Superior temporal gyrus (tissue), 1 donor: Measurements from ENCODE around the gene CCDC24.

Source experiments
- DNase-seq: peaks from one replicate; pipeline ENCODE4 v3.0.0-alpha.2; 2016; ENCODE audit errors: extremely low spot score

The CCDC24 gene

DNA sequence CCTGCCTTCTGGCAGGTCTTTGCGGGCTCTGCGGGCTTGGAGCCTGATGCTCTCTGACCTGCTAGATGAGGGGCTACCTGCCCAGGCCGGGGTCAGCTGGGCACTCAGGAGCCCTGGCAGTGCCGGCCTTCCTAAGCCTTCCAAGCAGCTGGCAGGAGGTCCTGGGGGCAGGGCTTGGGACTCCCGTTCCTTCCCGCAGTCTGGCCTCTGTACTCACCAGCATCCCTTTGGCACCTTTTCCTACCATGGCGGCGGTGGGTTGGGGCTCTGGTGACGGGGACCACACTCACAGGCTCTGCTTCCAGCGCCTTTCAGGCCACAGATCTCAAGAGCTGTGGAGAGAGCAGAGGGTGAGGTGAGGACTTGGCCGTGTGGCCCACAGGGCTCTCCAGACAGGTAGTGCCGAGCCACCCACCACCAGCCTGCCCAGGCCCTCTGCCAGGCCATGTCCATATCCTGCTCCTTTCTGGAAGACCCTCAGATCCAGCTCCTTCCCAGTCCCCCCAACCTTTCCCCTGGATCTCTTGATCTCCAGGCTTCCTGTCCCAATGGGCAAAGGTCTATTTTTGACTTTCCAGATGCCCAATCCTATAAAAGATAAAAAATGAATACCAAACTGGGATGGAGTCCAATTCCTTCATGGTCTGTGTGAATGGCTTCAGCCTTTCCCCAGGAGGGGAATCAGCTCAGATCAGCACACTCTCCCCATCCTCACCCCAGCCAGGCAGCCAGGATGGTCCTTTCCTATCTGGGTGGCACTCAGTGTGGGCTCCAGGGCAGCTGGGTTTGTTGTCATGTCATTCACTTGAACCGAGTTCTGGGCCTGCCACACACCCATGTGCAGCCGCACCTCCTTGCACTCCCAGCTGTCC lies 32.9 kb downstream of the CCDC24 start:
- DNase-seq = no peak

GRCh38 chr1:44024903-44025525 lies 33.6 kb downstream of the CCDC24 start:
- DNase-seq = no peak

DNA sequence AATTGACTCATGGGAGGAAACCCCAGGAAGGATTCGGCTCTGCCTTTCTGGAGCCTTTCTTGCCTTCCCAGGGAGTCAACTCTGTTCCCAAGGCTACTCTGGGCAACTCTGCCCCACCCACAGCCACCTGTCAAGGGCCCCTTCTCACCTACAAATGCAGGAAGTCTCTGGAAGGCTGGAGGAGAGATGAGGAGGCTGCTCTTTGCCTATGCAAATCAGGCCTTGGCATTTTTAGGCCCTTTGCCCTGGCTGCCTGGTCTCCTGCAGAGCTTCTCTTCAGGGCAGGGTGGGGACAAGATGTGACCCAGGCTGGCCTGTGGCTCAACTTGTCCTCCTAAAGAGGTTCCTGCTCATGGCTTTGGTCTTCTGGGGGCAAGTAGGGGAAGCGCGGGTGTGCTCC lies 34.4 kb downstream of the CCDC24 start:
- no peak for DNase-seq

DNA sequence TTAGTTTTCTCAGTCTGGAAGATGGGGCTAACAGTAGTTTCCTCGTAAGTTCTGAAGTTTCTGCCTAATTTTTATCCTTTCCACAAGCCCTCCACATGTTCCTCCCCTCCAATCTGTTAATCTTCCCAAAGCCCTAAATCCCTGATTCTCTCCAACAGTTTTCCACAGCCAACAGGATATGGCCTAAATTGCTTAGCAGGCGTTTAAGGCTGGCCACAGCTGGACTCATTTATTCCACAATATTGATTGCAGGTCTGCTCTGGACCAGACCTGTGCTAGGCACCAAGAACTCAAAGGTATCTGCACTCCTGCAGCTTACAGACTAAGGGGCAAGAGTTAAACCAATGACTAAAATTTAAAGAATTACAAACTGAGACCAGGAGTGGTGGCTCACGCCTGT lies 35.9 kb downstream of the CCDC24 start:
- DNase-seq = no peak

DNA sequence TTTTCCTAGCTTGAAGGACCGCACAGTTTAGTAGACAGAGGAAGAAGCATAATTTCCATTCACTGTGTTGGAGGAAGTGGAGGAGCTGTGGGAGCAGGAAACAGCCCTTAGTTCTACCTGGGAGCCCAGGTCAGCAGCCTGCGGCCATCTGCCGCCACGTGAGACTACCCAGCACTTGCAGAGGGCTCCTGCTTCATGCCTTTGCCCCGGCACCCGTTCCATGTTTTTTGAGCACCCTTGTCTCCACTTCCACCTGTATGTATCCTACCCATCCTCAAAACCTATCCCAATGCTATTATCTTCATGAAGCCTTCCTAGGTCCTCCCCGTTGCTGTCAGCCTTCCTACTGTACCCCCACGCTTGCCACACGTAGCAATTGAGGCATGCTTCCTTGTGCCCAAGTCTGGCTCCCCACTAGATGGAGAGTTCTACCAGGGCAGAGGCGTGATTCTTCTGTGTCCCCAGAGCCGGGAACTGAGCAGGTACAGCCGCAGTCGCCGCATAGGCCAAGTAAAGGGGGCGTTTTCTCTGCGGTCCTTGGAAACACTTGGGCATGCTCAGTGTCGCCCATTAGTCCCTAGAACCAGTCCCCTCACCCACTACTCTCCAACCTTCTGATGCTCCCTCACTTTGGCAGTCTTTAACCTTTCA lies 38.0 kb downstream of the CCDC24 start:
- DNase-seq = no peak

DNA sequence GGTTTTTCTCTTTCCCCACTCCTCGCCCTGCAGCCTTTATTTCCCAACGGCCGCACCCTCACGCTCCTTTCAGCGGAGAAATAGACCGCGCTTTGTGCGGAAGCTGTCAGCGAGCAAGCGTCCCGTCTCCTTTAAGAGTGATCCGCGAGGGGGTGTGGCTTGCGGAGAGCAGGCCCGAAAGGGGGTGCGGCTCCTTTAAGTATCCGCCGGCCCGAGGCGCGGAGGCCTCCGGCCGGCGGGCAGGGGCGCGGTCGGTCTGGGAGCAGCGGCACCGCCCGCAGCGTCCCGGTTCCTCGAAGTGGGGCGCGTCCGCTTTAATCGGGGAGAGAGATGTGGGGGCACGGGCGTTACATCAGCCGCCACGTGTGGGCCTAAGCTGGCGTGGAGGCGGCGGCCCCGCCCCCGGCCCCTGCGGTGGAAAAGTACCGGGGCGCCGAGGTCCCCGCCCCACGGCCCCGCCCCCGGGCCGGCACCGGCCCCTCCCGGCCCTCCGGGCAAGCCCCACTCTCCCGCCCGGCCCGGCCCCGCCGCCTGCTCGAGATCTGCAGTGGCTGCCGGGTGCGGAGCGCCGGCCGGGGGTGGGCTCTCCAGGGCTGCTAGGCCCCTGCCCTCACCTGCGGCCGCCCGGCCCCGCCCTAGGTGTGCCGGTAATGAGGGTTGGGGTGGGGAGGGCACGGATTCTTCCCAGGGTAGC lies 38.7 kb downstream of the CCDC24 start:
- DNase-seq = peak; percentile 89

DNA sequence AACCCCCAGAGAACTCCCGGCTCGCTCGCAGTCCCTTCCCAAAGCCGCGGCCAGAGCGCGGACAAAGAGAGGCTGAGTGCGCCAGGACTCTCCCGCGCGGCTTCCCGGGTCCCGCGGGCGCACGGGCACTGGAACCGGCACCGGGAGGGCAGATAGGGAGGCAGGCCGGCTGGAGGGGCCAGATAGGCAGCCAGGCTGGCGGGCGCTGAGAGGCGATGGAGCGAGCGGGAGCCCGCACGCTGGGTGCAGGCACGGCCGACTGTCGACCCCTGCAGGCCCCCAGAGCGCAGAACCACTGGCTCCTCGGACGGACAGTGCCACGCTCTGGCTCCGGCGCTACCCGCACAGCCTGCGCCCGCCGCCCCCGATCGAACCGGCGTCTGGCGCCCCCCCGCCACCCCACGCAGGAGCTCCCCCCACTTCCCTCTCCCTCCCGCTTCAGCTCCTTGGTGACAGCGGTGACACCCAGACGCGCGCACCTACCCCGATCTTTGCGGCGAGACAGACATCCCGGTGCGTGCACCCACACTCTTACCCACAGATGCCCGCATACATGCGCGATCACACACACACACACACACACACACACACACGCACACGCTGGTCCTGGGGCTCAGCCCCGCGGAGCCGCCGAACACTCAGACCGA lies 39.3 kb downstream of the CCDC24 start:
- DNase-seq = peak; percentile 66

DNA sequence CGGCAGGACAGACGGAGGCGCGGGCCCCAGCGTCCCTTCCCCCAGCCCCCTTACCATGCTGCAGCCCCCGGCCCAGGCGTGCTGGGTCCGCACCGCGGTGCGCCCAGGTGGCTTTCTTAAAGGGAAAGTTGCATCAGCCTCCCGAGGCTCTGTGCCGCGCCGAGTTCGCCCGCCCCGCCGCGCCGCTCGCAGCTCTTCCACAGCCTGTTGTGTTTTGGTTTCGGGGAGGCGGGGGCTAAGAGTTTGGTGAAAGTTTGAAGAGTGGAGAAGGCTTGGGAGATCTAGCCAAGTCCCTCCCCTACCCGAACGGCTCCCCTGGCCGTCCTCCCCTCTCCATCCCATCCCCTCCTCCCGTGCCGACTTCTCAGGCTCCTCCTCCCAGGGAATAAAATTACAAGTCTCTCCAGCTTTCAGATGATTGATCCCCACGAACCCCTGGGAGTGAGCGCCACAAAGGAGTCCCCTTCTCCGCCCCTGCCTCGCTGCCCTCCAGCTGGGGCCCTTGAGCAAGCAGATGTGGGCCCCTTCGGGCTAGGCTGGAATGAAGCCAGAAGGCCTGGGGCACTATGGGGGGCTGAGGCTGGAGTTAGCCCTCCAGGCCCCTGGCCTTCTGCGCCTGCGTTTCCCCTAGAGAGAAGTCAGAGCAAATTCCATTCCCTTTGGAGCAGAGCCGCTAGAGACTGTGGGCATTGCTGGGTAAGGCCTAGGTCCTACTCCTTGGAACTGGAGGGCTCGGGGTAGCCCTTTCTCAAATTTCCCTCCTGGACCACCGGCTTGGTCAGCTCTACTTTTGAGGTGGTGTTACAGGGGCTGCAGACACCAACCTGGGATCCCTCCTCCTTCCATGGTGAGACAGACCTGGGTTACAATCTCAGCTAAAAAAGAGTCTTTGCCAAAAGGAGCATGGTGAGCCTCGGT lies 40.1 kb downstream of the CCDC24 start, which contains the start of gene SLC6A9:
SLC6A9 (minus strand) TSS at position 211 of the 918 bp plus-strand sequence. CDS start 7,185 bp downstream, outside the sequence.
- no peak for DNase-seq

- DNase-seq = no peak
Measured at GRCh38 chr1:44032170-44032790, 40.9 kb downstream of the CCDC24 start.

DNA sequence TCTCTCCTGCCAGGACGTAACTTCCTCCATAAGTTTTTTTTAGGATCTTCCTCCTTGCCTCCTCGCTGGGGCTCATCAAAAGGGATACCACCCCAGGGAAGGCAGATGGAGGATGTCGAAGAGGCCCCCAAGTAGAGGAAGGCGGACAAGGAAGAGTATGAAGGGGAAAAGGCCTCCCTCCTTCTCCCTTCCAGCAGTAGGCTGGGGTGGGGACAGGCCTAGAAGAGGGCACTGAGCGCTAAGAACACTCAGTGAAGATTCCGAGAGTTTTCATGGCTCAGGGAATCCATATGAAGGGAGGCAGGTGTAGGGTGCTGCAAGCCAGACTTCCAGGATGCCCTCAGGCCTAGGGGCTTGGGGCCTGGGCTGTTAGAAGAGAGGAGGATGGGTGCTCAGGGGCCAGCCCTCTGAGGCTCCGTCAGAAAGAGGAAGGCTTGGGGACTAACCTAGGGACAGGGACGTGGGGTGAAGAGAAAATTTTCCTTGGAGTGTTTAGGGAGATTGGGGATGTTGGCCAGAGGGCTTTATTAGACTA lies 41.7 kb downstream of the CCDC24 start:
- no peak for DNase-seq

- no peak for DNase-seq
Measured at GRCh38 chr1:44033756-44034155, 42.4 kb downstream of the CCDC24 start.

GRCh38 chr1:44034423-44034822 lies 43.0 kb downstream of the CCDC24 start:
- no peak for DNase-seq

DNA sequence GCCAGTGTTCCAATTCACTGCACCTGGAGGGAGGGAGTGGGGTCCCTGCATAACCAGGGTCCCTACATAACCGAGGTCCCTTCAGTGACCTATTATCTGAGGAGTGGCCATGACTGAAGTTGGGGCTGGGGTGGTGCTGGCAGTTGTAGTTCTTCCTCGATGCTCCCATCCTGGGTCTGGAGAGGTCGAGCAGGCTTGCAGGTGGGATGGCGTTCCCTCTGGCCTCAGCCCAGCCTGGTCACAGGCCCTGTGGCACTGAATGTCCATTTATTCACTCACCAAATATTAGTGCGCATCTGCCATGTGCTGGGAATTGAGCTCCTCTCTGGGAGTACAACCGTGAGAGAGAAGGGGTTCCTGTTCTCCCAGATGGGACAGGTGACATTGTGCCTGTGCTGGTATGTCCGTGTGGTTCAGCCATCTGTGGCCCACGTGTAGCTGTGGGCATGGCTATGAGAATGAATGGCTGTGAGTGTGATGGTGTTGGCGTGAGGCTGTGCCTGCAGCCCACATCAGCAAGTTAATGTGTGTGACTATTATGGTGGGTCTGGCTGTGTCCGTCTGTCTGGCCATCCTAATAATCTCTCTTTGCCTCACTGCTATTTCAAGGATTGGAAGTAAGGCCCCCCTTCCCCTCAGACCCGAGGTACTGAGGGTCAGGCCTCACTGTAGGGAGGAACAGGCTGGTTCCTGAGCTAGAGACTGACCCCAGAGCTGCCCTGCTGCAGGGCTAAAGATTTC lies 43.7 kb downstream of the CCDC24 start:
- DNase-seq = no peak

- no peak for DNase-seq
Measured at GRCh38 chr1:44035726-44036408, 44.5 kb downstream of the CCDC24 start.

DNA sequence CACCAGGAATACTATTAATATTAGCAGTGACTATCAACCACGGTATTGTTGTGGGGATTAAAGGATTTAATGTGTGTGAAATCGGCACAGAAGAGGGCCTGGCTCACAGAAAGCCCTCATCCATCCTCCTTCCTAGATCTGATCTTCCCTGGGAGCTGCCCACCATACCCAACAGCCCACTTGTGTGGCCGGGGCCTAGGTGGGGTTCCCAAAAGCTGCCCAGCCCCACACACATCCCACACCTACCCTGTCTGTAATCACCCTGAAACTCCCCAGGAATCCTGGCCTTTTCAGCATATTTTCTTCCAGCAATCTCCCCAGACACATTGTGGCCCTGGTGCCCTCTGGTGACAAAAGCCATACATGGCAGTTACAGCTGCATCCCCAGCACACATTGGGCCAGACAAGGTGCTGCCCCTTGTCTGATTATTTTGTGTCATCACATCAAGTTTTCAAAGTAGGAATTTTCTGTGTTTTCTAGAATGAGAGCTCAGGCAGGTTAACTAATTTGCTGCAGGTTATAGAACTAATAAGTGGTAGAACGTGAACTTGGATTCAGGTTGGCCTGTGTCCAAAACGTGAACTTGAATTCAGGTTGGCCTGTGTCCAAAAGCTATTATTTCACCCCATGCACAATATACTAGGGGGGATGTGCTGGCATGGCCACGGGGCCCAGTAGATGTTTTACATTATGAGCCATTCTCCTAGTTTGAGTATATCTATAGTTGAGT lies 45.2 kb downstream of the CCDC24 start:
- peak; percentile 89 for DNase-seq

DNA sequence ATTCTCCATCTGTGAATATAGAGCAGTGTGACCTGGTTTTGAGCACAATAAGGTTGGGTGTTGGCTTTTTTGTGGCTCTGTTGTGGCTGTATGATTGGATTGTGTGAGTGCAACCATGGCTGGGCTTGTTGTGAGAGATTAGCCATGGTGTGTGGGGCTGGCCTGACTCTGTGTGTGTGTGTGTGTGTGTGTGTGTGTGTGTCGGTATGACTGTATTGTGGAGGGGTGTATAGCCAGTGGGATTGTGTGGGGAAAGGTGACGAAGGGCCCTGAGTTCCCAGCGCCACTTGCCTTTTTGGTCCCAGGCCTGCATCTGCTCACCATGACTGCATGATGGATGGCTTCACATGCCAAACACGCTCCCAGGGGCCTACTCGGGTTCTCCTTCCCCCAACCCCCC lies 45.8 kb downstream of the CCDC24 start:
- DNase-seq = no peak

- DNase-seq = no peak
Measured at GRCh38 chr1:44038876-44039657, 47.7 kb downstream of the CCDC24 start.
